HG03432 (cell line): ENCODE results near the gene ATP7B.
A peak's percentile ranks its signal among the peaks of the same experiment; 100 is the strongest.
"Not testable (repeated sequence)": the region's sequence is repeated elsewhere in the genome, so short reads cannot be mapped to it uniquely, and the experiment has no call there.

Experiments
- ATAC-seq: cut with Tn5 transposase; IDR thresholded peaks from one replicate; pipeline ENCODE4 v1.9.1; 2021; ENCODE audit warnings: mild to moderate bottlenecking, moderate library complexity; ENCODE audit not compliant: unreplicated experiment

The ATP7B gene

DNA sequence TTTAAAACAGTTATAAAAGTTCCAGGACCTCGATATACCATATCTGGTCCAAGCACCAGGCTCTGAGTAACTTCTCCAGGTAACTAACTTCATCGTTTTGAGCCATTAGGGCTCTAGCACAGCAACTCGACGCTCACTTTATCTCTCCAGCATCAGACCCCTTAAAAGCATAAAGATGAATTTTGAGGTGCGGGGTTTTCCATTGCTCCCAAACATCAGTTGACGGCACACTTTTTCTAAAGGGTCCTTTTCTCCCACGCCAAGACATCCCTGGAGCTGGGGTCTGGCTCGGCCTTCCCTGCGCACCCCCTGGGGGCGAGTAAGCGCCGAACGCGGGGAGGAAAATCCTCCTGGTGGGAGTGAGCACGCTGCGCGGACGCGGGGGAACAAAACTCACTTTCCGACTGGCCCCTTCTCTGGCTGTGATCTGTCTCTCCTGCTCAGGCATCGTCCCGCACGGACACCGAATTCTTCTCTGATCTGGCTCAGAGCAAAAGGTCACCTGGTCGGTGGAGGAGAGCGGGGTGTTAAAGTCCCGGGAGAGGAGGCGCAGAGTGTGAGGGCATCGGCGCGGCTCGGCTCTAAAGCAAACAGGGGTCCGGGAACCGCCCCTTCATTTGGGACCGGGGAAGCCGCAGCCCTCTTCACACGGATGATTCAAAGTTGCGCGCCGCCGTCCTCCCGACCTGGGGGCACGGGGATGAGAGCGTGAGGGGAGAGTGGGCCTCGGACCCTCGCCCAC is at the start of gene ATP7B:
Gene ATP7B (minus strand): TSS at position 561 of the 742 bp plus-strand sequence. CDS start 113 bp downstream, at position 448.
- ATAC-seq: peak; percentile 6

DNA sequence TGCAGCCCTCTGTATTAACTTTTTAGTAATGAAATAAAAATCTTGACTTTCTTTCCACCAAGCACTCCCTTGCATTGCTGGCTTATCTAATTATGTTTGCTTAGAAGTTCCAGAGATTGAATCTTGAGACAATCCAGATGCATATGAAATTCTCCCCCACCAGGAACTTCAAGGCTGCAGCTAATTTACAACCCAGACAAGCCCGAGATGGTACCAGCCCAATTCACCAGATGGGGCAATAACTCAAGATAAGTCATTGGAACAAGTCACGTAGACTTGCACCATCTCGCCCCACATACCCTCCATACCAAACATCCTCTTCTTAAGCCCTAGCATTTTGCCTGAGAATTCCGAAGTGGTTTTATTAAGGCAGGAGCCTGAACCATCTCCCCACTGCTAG is 42.2 kb upstream of the ATP7B start:
- ATAC-seq: no peak

DNA sequence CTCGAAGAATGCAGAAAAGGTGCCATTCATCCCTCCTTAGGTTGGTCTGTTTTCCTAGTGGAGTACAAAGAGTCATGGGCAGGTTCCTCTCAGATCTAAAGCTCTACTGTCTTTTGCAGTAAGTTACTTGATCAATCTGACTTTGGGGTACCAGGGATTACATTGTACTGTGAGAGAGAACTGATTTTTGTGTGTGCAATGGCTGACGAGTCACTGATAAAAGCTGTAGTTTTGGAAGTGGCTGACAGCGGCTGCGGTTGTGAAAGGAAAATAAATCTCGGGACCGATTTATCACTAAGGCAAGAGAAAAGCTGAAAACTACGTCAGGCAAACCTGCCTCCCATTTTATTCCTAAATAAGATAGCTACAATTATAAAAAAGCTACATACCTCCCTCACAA is 40.1 kb upstream of the ATP7B start:
- no peak for ATAC-seq

DNA sequence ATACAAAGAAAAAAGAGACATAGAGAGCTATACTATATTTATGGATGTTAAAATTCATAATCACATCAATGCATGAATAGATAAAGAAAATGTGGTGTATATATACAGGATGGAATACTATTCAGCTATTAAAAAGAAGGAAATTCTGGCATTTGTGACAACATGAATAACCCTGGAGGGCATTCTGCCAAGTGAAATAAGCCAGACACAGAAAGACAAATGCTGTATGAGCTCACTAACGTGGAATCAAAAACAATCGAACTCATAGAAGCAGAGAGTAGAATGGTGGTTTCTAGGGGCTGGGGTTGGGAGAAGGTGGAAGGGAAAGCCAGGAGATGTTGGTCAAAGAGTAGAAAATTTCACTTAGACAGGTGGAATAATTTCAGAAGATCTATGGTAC is 37.3 kb upstream of the ATP7B start:
- no peak for ATAC-seq

DNA sequence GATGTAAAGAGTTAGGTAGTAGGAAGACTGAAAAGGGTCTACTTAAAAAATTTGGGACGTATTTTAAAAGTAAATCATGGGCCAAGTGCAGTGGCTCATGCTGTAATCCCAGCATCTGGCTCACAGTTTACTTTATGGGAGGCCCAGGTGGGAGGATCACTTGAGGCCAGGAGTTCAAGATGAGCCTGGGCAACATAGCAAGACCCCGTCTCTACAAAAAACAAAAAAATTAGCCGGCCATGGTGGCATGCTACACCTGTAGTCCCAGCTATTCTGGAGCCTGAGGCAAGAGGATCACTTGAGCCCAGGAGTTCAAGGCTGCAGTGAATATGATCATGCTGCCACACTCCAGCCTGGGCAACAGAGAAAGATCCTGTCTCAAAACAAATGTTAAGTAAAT is 36.2 kb upstream of the ATP7B start:
- ATAC-seq: no peak

DNA sequence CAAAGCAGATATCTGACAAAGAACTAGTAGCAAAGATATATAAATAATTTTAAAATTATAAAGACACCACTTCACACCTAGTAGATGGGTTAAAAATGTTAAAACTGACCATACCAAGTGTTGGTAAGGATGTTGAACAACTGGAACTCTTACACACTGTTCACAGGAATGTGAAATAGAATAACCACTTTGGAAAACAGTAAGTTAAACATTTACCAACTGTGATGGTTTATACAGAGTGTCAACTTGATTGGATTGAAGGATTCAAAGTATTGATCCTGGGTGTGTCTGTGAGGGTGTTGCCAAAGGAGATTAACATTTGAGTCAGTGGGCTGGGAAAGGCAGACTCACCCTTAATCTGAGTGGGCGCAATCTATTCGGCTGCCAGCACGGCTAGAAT is 32.4 kb upstream of the ATP7B start:
- ATAC-seq: no peak

DNA sequence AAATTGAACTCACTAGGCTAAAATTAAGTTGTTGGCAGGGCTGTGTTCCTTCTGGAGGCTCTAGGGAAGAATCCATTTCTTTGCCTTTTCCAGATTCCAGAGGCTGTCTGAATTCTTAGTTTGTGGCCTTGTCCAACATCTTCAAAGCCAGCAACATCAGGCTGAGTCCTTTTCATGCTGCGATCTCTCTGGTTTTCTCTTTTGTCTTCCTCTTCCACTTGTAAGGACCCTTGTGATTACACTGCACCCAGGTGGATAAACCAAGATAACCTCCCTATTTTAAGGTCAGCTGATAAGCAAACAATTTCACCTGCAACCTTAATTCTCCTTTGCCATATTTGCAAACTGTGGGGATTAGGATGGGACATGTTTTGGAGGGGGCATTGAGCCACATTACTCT is 24.8 kb upstream of the ATP7B start:
- no peak for ATAC-seq

DNA sequence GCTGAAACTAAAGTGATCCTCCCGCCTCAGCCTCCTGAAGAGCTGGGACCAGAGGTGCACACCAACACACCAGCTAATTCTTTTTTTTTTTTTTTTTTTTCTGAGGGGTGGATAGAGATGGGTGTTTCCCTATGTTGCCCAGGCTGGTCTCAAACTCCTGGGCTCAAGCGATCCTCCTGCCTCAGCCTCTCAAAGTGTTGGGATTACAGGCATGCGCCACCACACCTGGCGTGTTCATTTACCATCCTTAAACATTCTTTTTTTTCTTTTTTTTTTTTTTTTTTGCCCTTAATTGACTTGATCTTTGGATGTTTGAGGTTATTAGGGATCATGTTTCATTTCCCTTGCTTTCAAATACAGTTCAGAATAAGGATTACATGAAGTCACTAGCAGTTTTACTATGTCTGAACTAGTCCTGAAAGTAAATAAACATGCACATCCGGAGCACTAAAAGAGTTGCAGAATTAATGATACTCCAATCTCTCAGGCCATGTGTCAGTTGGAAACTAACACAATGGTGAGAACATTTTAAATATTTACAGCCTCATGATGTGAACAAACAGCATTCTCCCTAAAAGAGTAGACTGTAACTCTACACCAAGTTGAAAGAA is 23.5 kb upstream of the ATP7B start:
- ATAC-seq: no peak

DNA sequence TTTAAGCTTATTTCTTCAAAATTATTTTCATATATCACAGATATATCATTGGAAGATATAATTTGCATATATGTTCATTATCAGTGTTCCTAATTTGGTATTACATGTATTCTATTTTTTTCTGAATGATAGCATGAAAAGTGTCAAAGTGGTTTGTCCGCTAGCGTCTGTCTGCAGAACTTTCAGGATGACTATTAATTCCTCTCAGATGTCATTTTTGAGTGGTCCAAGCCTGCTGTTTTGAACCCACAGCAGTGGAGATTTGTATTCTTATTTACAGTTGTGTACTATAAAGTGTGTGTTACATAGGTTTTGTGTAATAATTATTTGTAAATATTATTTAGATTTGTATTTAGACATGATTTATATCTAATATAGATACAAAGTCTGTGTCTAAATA is 21.8 kb upstream of the ATP7B start:
- peak; percentile 64 for ATAC-seq

DNA sequence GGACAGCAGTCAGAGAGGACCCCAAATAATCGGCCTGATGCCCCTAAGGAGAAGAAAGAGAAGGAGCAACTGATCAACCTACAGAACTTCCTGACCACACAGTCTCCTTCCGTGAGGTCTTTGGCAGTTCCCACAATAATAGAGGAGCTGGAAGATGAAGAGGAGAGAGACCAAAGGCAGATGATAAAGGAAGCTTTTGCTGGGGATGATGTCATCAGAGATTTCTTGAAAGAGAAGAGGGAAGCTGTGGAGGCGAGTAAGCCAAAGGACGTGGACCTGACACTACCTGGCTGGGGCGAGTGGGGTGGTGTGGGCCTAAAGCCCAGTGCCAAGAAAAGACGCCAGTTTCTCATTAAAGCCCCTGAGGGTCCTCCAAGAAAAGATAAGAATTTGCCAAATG is 19.2 kb upstream of the ATP7B start:
- ATAC-seq: not testable (repeated sequence)

DNA sequence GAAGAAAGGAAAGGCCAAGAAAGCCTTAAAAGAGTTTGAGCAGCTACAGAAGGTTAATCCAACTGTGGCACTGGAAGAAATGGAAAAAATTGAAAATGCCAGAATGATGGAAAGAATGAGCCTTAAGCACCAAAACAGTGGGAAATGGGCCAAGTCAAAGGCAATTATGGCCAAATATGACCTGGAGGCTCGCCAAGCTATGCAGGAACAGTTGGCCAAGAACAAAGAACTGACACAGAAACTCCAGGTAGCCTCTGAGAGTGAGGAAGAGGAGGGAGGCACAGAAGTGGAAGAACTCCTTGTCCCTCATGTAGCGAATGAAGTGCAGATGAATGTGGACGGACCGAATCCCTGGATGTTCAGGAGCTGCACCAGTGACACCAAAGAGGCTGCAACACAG is 18.3 kb upstream of the ATP7B start:
- no peak for ATAC-seq

DNA sequence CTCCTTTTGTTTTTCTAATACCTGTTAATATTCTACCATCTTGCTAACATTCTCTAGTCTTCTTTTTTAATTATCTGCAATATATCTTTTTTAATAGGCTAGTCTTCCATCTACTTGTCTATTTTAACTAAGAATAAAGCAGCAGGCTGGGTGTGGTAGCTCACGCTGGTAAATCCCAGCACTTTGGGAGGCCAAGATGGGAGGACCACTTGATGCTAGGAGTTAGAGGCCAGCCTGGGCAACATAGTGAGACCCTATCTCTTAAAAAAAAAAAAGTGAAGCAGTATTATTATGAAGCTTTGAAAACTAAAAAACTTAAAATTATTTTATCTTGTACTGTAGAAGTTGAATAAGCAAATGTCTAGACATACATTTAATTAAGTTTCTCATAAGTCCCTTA is 16.6 kb upstream of the ATP7B start:
- no peak for ATAC-seq

DNA sequence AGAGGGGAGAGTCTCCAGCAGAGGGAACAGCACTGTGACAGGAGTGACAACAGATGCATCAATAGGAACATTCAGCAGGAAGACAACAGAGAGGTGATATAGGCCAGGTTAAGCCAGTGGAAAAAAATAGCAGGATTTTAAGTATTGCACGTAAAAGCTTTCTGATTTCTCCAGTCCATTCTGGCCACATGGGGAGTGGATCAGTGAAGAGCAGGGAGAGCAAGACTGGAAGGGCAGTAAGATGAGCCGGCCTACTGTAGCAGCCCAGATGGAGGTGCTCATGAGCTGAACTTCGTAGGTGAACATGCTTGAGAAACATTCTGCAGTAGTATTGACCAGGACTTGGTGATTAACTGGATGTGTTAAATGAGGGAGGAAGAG is 15.0 kb upstream of the ATP7B start:
- no peak for ATAC-seq

DNA sequence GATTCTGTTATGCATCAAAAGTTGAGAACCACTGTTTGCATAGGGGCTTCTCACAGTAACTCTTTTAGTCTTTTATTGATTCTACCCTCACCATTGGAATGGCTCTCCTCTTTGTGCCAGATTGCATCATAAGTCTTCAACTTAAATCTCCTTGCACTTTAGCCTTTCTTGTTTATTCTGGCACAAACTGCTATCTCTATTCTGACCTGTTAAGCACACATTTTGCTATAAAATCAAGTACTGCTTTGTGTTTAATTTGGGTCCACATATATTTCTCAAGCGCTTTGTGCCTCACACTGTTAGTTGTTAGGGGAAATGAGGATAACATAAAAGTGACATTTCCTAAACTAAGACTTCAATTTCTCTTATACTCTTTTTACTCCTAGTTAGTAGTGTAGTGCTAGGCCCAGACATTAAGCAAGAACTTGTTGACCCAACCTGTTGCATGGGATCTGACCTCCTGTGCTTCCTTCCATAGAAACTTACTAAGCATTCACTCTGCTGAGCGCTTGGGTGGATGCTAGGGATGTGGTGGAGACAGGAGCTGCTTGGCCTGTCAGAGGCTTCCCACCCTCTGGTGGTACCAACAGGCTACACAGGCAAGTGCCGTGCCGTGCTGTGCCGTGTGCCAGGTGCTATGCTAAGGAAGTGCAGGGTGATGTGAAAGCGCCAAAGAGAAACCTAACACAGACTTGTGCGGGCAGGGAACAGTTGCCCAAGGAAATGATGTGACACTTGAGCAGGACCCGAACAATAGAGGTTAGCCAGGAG is 14.4 kb upstream of the ATP7B start:
- ATAC-seq: no peak

DNA sequence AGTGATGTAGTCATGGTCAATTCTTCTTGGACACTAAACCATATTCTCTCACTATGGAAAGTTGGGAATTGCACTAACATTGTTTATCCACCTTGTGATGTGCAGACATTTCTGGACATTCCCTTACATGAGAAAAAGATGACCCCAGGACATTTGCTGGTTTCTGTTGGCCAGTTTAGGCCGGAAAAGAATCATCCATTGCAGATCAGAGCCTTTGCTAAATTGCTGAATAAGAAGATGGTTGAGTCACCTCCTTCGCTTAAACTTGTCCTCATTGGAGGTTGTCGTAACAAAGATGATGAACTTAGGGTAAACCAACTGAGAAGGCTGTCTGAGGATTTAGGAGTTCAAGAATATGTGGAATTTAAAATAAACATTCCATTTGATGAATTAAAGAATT is 13.2 kb upstream of the ATP7B start, which contains the start of gene UTP14C:
Gene UTP14C (plus strand): TSS at position 211 of the 400 bp plus-strand sequence. CDS start 4,114 bp downstream, outside the sequence.
- ATAC-seq: no peak

DNA sequence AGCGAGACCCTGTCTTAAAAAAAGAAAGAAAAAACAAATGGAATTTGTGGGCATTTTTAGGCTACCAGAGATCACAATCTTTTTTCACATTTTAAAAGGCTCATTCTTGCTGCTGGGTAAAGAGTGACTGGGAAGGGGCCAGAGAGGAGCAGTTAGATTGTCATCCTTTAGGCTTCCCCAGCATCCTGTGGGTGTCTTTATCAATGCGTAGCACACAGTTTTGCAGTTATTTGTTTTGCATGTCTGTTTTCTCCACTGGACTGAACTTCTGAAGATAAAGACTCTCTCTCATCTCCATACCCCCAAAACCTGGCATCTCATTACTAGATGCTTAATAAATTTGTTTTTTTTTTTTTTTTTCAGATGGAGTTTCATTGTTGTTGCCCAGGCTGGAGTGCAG is 11.1 kb upstream of the ATP7B start:
- ATAC-seq: no peak

DNA sequence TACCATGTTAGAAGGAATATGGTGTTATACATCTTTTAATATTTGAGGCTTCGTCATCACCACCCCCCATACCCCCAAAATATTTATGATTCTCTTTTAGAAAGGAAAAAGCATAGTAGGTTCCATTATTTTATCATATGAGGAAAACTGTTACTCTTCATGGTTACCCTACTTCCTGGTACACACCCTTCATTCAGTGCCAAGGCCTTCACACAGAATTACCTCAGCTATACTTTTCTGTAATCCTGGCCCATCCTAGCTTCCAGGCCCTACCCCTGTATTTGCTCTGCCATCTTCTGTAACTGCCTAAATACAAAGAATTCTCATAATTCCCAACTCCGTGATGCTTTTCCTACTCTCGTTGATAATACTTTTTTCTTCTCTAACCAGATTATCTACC is 8.9 kb upstream of the ATP7B start:
- no peak for ATAC-seq

DNA sequence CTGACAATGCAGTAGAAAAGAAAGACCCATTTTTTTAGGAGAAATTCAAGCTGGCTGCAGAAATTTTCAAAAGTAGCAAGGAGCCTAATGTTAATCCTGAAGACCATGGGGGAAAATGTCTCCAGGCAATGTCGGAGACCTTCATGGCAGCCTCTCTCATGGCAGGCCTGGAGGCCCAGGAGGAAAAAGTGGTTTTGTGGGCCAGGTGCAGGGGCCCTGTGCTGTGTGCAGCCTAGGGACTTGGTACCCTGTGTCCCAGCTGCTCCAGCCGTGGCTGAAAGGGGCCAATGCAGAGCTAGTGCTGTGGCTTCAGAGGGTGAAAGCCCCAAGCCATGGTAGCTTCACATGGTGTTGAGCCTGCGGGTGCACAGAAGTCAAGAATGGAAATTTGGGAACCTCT is 5.0 kb upstream of the ATP7B start:
- ATAC-seq: no peak

DNA sequence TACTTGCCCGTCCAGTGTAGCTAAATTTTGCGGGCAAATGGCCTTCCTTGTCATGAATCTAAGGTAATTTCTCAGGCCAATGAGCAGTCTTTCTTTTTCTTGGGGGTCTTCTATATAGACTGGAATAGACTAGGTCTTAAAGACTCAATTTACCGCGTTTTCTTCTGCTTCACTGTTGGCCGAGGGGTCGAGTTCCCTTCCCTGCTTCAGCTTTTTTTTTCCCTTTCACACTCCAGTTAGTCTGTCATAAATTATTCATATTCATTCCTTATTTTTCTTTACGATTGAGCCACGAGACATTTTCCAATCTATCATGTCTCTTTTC is 1.2 kb upstream of the ATP7B start:
- no peak for ATAC-seq

DNA sequence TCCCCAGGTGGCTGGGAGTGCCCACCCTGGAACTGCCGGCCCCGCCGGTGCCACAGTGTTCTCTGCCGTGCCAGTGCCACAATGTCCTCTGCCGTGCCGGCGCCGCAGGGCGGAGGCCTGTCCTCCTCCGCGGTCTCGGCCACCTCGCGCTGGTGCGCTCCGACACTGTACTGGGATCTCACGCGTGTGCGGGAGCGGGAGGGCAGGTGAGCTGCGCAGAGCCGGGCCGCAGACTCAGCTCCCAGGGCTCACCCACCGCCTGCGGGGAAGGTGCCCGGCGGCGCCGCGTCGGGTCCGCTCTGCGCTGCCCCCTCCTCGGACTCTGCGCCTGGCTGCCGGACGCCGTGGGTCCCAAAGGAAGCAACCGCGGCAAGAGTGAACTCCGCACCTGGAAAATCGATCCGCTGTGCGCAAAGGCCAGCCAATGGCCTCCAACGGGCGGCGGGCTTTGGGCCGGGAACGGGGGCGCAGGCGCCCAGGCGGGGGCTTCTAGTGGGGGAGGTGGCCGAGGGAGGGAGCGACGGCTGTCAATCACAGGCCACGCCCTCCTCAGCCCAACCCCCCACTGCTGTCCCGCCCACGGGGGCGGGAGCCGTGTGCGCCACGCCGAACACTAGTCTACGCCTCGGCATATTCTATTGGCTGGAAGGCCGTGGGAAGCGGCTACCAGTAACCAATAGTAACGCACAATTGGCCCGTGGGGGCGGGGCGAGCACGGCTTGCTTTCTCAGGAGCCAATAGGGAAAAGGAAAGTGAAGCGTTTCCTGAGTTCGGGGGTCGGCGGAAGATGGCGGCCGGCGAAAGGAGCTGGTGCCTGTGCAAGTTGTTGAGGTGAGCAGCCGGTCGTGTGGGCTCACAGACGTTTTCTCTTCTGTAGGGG is 622 bp upstream of the ATP7B start, which contains the start of gene ALG11:
Gene ALG11 (plus strand): TSS at position 767 of the 880 bp plus-strand sequence. CDS start 21 bp downstream, at position 788.
- ATAC-seq: peak; percentile 100

DNA sequence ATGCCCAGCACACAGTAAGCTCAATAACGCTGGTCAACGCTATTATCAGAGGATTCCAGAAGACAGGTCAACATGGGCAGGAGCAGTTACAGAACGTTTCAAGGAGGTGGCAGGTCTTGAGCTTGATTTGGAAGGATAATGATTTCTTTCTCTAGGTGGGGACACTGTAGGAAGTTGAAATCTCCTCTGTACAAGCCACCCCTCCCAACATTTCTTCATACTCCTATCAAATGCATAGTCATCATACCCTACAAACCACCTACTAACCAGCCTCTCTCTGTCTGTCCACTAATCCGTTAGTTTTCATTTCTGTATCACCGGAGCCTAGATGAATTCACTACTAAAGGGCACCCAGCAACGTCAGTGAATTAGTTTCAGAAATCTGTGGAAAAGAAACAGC is 1.3 kb downstream of the ATP7B start:
- no peak for ATAC-seq
